SH-SY5Y (cell line): Measurements from ENCODE around the gene ZNRD2.

Source experiments
- GATA2 ChIP-seq: IDR thresholded peaks from 2 replicates; pipeline ENCODE4 v1.6.1; 2011; ENCODE audit warnings: mild to moderate bottlenecking, low read depth, low read length
- GATA3 ChIP-seq: IDR thresholded peaks from 2 replicates; pipeline ENCODE4 v1.6.1; 2011; ENCODE audit warnings: low read depth, mild to moderate bottlenecking, low read length, moderate library complexity

Gene ZNRD2

DNA sequence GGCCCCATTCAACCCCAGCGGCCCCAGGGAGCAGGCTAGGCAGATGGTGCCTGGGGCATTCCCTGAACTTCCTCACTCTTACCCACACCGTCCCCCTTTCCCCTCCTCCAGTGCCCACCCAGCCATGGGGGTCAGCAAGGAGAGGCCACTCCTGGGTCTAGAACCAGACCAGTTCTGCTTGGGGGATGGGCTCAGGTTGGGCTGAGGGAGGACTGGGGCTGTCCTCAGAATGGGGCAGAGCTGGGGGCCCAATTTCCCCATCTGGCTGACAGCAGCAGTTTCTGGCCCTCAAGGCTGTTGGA lies 33.0 kb upstream of the ZNRD2 start:
- TF ChIP-seq GATA2 (no peak), GATA3 (no peak)

DNA sequence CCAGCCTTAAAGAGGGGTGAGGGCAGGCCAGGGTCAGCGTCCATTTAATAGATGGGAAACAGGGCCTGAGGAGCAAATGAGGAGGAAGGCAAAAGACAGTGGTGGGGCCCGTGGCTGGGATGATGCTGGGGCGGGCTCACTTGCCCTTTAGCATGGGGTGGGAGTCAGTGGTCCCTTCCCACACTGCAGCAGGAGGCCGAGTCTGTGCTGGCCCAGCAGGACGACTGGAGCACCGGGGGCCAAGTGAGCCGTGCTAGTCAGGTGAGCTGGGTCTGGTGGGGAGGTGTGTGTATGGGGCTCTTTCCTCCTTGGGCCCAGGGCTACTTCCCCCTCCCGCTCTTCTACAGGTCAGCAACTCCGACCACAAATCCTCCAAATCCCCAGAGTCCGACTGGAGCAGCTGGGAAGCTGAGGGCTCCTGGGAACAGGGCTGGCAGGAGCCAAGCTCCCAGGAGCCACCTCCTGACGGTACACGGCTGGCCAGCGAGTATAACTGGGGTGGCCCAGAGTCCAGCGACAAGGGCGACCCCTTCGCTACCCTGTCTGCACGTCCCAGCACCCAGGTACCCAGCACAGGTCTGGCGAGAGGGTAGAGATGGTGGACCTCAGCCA lies 32.6 kb upstream of the ZNRD2 start:
- TF ChIP-seq GATA3 (no peak), GATA2 (no peak)

DNA sequence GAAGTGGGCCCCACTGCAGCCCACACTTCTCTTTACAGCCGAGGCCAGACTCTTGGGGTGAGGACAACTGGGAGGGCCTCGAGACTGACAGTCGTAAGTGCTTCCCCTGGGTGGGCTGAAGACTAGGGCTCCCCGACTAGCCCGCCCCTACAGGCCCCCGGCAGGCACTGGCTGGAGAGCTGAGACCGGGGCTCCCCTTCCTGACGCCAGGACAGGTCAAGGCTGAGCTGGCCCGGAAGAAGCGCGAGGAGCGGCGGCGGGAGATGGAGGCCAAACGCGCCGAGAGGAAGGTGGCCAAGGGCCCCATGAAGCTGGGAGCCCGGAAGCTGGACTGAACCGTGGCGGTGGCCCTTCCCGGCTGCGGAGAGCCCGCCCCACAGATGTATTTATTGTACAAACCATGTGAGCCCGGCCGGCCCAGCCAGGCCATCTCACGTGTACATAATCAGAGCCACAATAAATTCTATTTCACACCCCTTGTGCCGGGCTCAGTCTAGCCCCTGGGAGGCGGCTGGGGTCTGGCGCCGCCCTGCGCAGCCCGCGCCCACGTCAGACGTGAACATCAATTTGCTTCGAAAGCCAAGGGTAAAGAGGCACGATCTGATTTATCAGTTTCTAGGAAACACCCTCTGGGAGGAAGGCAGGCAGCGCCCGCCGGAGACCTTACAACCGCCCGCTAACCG lies 31.9 kb upstream of the ZNRD2 start:
- TF ChIP-seq GATA3 (no peak), GATA2 (no peak)

DNA sequence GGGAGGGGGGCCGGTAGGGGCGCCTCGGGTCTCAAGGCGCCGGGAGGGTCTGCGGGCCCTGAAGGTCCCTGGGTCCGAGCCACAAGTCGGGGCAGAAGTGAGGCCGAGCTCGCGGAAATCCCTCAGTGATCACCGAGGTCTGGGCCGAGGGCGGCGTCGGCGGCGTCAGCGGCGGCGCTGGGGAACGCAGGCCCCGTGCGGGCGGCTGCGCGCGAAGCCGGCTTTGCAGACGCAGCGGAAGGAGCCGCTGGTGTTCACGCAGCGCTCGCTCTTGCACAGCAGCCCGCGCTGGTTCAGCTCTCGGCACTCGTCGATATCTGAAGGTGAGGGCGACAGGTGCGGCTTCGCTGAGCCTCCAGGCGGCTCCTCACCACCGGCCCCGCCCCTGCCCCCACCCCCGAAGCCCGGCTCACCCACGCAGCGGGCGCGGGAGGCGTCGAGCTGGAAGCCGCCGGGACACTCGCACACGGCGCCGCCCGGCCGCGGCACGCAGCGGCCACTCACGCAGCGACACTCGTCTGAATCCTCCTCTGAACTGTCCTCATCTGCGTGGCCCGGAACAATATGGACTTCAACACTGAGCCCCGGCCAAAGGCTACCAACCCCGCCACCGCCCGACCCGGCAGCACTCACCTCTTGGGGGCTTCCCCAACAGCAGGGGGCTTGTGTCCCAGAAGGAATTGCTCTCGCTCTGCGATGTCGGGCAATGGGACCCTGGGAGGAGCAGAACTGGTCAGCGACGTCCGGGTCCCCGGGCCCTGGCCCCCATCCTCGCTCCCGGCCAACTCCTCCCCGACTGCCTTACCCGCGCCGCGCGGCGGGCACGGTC lies 31.1 kb upstream of the ZNRD2 start:
- TF ChIP-seq GATA2: no peak
- no peak for TF ChIP-seq GATA3

DNA sequence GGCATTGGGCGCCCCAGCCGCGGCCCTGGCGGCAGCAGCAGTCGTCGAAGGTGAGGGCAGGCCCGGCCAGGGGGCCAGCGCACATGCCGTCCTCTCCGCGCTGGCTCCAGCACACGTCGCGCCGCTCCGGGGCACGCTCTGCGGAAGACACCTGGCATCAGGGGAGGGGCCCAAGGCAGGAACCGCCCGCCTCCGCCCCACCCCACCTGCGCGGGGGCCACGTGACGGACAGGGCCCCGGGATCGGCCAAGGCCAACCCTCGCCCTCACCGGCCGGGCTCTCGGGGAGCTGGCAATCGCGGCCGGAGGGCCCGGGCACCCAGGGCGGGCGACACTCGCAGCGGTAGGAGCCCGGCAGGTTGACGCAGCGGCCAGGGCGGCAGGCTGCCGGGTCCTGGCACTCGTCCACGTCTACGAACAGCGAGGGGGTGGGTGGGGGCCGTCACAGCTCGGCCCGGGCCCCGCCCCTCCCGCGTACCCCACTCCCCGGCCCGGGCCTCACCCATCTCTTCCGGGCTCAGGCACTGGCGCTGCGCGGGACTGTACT lies 30.5 kb upstream of the ZNRD2 start:
- TF ChIP-seq GATA3 (no peak), GATA2 (no peak)

DNA sequence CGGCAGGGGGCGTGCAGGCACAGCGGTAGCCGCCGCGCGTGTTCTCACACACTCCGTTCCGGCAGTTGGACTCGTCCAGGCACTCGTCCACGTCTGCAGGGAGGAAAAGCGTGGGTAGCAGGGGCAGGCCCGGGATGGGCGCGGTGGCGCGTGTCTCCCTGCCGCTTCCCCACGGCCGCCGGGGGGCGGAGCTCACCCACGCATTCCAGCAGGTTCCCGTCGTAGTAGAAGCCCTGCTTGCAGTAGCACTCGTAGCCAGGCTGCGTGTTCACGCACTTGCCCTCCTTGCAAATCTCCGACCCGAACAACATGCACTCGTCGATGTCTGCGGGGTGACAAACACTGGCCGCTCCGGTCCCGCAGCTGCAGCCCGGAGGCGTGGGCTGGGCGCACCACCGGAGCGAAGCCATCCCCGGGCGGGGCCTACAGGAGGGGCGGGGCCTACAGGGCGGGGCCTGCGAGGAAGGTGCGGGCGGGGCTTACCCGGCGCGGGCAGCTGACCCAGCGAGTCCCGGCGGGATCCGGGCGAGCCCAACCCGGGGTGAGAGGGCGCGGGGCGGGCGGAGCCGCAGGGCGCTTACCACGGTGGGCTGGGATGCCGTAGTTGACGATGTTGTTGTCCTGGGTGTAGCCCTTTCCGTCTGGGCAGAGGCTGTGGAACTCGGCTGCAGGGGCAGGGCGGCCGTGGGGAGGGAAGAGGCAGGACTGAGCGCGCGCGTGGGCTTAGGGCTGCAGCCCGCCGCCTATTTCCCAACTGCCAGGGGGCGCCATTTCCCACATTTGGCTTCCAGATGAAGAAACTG lies 29.8 kb upstream of the ZNRD2 start:
- TF ChIP-seq GATA3: no peak
- no peak for TF ChIP-seq GATA2

DNA sequence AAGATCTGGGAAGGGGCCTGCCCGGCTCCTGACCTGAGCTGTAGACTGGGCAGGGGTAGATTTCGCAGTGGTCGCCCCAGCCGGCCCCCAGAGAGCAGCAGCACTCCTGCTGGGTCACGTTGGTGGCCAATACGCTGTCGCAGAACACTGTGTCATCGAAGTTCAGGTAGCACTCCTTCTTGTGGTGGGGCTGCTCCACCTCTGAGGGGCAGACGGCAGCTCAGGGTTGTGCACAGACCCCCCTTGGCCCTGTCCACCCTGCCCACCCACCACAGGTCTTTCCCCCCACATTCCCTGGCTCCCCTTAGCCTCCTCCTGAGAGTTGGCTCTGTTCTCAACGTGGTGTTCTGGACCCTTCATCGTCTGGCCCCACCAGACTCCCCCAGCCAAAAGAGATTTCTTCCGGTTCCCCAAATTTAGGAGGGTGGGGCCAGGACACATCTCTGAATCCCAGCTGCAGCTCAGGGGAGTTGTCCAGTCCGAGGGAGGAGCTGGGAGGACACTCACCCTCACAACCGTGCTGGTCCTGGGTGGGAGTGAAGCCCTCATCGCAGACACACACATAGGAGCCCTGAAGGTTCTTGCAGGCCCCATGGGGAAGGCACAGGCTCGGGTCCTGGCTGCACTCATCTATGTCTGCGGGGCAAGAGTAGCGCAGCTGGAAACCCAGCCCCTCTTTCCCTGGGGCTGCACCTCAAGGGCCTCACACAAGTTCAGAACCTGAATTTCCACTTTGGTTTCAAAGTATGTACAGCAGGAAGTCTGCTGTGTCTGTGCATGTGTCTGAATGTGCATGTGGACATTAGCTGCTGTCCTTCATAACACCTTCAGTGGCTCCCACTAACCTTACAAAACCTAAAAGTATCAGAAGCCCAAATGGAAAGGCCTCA lies 28.9 kb upstream of the ZNRD2 start:
- TF ChIP-seq GATA3 (no peak), GATA2 (no peak)

DNA sequence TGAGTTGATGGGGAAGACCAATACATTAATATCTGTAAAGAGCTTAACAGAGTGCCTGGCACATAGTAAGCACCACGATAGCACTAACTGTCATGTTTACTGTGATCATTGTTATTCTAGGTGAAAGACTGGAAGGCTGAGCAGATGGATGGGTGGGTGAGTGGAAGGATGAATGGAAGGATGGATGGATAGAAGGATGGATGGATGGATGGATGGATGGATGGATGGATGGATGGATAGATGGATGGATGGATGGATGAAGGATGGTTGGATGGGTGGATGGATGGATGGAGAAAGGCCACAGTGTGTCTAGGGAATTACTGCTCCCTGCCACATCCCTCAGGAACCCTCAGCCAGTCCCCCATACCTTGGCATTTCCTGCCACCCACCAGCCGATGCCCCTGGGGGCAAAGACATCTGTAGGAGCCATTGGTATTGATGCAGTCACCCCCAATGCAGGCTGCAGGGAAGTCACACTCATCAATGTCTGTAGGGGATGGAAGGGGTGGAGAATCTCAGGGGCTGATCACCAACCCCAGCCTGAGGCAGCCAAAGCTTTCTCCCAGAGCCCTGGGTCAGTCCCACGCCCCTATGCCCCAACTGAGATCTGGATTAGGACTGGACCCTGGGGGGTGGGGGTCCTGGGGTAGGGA lies 27.4 kb upstream of the ZNRD2 start:
- TF ChIP-seq GATA2 (no peak), GATA3 (no peak)

DNA sequence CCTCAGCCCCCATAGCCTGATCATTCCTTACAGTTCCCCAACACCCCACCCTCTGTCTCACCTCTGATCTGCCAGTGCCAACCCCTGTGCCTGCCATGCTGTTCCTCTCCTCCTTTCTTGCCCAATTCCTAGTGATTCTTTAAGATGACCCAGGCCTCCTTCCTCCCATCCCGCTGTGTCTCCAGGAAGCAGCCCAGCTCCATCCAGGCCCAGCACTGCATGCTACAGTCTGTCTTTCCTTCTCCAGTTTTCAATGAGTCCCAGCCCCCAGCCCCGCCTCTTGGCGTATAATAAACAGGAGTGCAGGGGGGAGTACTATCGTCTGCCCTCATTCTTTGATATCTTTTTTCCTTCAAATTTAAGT lies 24.4 kb upstream of the ZNRD2 start:
- no peak for TF ChIP-seq GATA2
- no peak for TF ChIP-seq GATA3

DNA sequence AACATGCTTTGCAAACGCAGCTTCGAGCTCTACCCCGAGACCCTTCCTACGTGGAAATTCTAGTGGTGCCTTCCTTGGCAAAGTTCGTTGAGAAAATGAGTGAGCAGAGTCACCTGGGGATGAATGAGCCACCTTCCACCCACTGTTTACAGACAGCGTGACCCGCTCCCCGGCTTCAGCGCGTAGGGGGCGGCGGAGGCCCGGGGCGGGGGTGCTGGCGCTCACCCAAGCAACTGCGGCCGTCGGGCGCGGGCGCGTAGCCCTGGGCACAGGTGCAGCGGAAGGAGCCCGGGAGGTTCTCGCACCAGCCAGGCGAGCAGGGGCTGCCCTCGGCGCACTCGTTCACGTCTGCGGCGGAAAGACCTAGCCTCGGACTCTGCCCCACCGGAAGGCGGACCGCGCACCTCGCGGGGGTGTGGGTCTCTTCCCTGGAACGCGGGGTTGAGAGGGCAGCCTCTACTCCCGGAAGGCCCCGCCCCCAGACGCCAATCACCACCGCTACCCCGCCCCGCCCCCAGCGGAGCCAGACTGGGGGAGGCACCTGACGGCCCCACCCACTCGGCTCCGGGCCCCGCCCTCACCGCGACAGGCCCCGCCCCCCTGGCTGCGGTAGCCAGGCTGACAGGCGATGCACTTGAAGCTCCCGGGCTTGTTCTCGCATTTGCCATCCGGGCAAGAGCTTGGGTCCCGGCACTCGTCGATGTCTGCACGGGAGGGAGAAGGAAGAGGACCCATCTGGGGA lies 23.9 kb upstream of the ZNRD2 start:
- no peak for TF ChIP-seq GATA3
- TF ChIP-seq GATA2: no peak

DNA sequence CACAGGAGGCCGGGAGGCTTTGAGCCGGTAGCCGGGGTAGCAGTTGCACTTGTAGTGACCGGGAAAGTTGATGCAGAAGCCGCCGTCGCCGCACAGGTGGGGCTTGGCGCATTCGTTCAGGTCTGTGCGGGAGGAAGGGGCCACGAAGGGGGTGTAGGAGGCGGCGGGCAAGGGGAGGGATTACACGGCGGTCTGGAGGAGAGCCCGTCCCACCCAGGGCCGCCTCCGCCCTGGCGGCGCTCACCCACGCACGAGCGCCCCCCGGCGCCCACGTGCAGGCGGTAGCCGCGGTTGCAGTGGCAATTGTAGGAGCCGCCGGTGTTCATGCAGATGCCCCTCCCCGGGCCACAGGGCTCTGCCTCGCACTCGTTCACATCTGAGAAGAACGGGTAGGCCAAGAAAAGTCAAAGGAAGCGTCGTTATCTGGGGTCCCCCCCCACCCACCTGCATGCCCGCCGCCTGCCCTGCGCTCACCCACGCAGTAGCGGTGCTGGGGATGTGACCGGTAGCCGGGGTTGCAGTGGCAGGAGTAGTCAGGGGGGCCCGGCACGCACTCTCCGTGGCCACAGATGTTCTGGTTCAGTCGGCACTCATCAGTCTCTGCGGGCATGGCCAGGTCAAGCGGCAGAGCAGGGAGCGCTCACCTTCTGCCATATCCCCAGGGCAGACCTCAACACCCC lies 22.7 kb upstream of the ZNRD2 start:
- TF ChIP-seq GATA3 (no peak), GATA2 (no peak)
